Kidney (tissue), 14 donors: Measurements from ENCODE around the gene SYNPO2. TPM values are rescaled to one million over a fixed set of nuclear protein-coding genes. Genes with fewer than 3 reads are reported as not detected.

Source experiments
- DNase-seq, 5 donors: peaks; one replicate each; pipeline ENCODE4 v3.0.0-alpha.2; 2013 to 2020
- FAIRE-seq: peaks from 2 replicates; lab custom pipeline; 2012; peaks lifted over from hg19 to GRCh38; lab: Jason Lieb, UNC
- H3K27ac ChIP-seq, 2 donors: one replicate each; pipeline ENCODE4 v1.7.0; 2013; ENCODE audit warnings: low read depth in 2 of 2, low read length in 2 of 2, inconsistent platforms in 1 of 2
- H3K27me3 ChIP-seq: one replicate; pipeline ENCODE4 v1.7.1; 2013; ENCODE audit warnings: low read length, inconsistent platforms; ENCODE audit not compliant: control insufficient read depth, insufficient read depth
- H3K36me3 ChIP-seq, 3 donors: one replicate each; pipeline versions ENCODE4 v1.7.0 to v1.7.1; 2013; ENCODE audit warnings: low read length in 3 of 3, control low read depth in 1 of 3, inconsistent platforms in 1 of 3; ENCODE audit not compliant: insufficient read depth in 3 of 3, control insufficient read depth in 2 of 3
- H3K4me1 ChIP-seq, 3 donors: one replicate each; pipeline versions ENCODE4 v1.7.0 to v1.7.1; 2013; ENCODE audit warnings: low read length in 3 of 3, inconsistent platforms in 1 of 3, low read depth in 1 of 3; ENCODE audit not compliant: control insufficient read depth in 2 of 3, insufficient read depth in 2 of 3
- H3K4me3 ChIP-seq, 3 donors: one replicate each; pipeline versions ENCODE4 v1.7.0 to v1.8.1; 2013; ENCODE audit warnings: low read length in 3 of 3, control low read depth in 1 of 3, inconsistent platforms in 1 of 3
- H3K9ac ChIP-seq, 3 donors: one replicate each; pipeline versions ENCODE4 v1.7.0 to v1.7.1; 2013; ENCODE audit warnings: low read length in 3 of 3, control low read depth in 1 of 3, inconsistent platforms in 1 of 3
- H3K9me3 ChIP-seq, 3 donors: one replicate each; pipeline versions ENCODE4 v1.7.0 to v1.7.1; 2013; ENCODE audit warnings: low read length in 3 of 3, control low read depth in 1 of 3, inconsistent platforms in 1 of 3; ENCODE audit not compliant: control insufficient read depth in 2 of 3, insufficient read depth in 1 of 3
- intact Hi-C: fragments of 100-400 bp; cut with DNase I; formaldehyde crosslinking; loops from one replicate; pipeline ENCODE4 v1.11.1; 2022
- polyA plus RNA-seq: library from polyadenylated mRNA; stranded (reverse); fragments of 350-450 nt; fragmentation: Illumina TruSeq; extraction: RNeasy Lipid Tissue Mini Kit (QIAGEN cat#74804); gene quantifications from one replicate; pipeline ENCODE4 v1.2.3, GENCODE V29; 2014; ENCODE audit warnings: low read depth, low replicate concordance; ENCODE audit not compliant: insufficient read depth
- total RNA-seq: library from RNA; stranded (reverse); fragmentation: NEBNext Ultra II Directional; extraction: Animal tissue kit (Norgen Biotek cat#: 25700); gene quantifications from one replicate; pipeline ENCODE4 v1.2.1, GENCODE V29; 2021
- TF ChIP-seq, protein P1 (sequence below): IDR thresholded peaks from 3 replicates; pipeline ENCODE4 v1.5.1; 2012; ENCODE audit warnings: mild to moderate bottlenecking, moderate library complexity, borderline replicate concordance; ENCODE audit not compliant: insufficient read depth; ENCODE audit errors: extremely low read depth
- donor health status: control.
- donor health status: control.
- donor health status: control.
- donor health status: control.
- donor health status: control.
- donor health status: DM: yes; HTN: yes; CAD: no.
- donor health status: Normal renal cell carcinoma (clear cell type).

SYNPO2 gene
- total and polyA plus RNA-seq, 2 donors from 2014 or later, result 7.5 to 56.5 TPM

DNA sequence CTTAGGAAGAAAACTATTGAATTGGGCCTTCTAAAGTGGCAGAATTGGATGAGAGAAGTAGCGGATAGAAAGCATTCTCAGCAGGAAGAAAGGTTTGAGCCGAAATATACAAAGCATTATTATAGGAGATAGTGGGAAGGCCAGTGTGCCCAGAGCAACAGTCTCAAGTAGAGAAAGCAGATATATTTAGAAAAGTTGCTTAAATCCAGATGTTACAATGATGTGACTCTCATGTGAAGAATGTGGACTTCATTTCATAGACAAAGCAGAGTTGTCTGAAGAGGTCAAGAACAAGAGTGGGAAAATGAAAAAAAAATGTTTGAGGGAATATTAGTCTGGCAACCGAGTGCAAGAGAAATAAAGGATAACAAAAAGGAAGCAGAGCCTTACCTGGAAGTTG, 66.9 kb downstream of the SYNPO2 start:
- no peaks in the 10 kb centered on the region for H3K9me3 ChIP-seq
- no peak overlapping the region for H3K4me3 ChIP-seq
- H3K36me3 ChIP-seq, result no peaks in the 10 kb centered on the region
- no peak overlapping the region for H3K9ac ChIP-seq
- FAIRE-seq (no peak), DNase-seq (no peak)
- TF ChIP-seq, protein P1, sequence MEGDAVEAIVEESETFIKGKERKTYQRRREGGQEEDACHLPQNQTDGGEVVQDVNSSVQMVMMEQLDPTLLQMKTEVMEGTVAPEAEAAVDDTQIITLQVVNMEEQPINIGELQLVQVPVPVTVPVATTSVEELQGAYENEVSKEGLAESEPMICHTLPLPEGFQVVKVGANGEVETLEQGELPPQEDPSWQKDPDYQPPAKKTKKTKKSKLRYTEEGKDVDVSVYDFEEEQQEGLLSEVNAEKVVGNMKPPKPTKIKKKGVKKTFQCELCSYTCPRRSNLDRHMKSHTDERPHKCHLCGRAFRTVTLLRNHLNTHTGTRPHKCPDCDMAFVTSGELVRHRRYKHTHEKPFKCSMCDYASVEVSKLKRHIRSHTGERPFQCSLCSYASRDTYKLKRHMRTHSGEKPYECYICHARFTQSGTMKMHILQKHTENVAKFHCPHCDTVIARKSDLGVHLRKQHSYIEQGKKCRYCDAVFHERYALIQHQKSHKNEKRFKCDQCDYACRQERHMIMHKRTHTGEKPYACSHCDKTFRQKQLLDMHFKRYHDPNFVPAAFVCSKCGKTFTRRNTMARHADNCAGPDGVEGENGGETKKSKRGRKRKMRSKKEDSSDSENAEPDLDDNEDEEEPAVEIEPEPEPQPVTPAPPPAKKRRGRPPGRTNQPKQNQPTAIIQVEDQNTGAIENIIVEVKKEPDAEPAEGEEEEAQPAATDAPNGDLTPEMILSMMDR, result no peak
- no peaks in the 10 kb centered on the region for H3K27me3 ChIP-seq
- intact Hi-C loops, result no loop called here
- no peak overlapping the region for H3K27ac ChIP-seq
- no peaks in the 10 kb centered on the region for H3K4me1 ChIP-seq

DNA sequence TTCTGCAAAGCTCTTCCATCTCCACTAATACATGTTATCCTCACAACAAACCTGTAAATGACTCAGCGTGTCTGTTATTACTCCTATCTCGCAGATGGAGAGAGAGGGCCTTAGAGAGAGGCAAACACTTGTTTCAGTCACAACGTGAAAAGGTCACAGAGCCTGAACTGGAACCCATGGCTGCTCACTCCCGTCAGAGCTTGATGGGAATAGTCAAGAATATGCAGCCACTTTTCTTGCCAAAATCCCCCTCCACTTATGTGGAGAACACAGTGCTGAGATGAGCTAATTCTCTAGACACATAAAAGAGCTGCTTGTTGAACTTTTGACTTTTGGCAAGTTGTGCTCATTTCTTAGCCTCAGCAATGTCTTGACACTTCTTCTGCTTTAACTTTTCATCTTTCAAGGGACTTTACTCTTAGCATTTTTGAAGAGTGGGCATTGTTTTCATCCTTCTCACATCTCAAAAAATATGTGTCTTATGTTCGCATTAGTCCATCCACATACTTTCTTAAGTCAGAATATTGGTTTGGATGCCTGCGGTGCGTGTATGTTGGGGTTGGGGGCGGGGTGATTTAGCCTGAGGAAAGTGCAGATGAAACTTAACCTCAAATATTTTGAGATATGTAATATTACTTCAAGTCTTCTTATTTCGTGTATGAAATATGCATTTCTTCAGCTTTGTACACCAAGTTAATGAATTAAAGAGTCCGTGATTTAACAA, 69.2 kb downstream of the SYNPO2 start:
- H3K36me3 ChIP-seq, result no peaks in the 10 kb centered on the region
- FAIRE-seq (no peak), DNase-seq (no peak)
- TF ChIP-seq, protein P1, result no peak
- intact Hi-C loops, result no loop called here
- H3K9me3 ChIP-seq, result no peaks in the 10 kb centered on the region
- no peak overlapping the region for H3K27ac ChIP-seq
- H3K4me1 ChIP-seq, result no peaks in the 10 kb centered on the region
- no peak overlapping the region for H3K4me3 ChIP-seq
- no peaks in the 10 kb centered on the region for H3K27me3 ChIP-seq
- no peak overlapping the region for H3K9ac ChIP-seq

DNA sequence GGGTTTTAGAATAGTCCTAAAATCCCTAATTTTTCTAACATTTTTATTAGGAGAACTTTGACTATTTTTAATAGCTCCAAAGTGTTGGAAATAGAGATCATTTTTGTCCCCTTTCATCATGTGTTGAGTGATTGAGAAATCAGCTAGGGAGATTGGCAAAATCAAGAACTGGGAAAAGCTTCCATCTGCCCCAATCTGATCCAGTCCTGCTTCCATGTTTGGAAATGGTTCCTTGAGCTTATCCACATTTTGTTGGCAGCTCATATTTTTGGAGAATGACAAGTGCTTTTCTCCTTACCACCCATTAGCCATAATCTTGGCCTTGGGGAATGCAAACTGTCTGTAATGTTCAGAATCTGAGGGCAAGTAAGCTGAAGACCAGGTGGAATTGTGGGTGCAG, 73.9 kb downstream of the SYNPO2 start:
- no peak overlapping the region for H3K9ac ChIP-seq
- FAIRE-seq (no peak), DNase-seq (no peak)
- H3K4me3 ChIP-seq, result no peak overlapping the region
- H3K27ac ChIP-seq, result no peak overlapping the region
- no peaks in the 10 kb centered on the region for H3K27me3 ChIP-seq
- intact Hi-C loops, result no loop called here
- no peaks in the 10 kb centered on the region for H3K9me3 ChIP-seq
- TF ChIP-seq, protein P1, result no peak
- no peaks in the 10 kb centered on the region for H3K36me3 ChIP-seq
- H3K4me1 ChIP-seq, result peaks cover 0 to 3% (median 2%) of the 10 kb centered on the region in 3 donors
